A673 (cell line): ENCODE results near the gene NCAPG. TPM values are rescaled to one million over a fixed set of nuclear protein-coding genes. Genes with fewer than 3 reads are reported as not detected.
A peak's percentile ranks its signal among the peaks of the same experiment; 100 is the strongest.

Experiments used
- BruUV-seq: library from RNA; stranded (reverse); fragments of 400-500 nt; replicated peaks from 2 replicates; lab custom pipeline; 2021; lab: Mats Ljungman, UMichigan
- CTCF ChIA-PET: fragments of 300-600 bp; sonication (Branson Sonifier 250); formaldehyde crosslinking; loops from one replicate; lab custom pipeline; 2022; ENCODE audit warnings: antibody characterized with exemption; lab: Charles Lee
- POLR2A ChIA-PET: fragments of 300-600 bp; sonication (Branson Sonifier 250); formaldehyde crosslinking; loops from one replicate; lab custom pipeline; 2022; ENCODE audit warnings: antibody characterized with exemption; ENCODE audit not compliant: low non-redundant PET; lab: Charles Lee
- DNase-seq: peaks from one replicate; pipeline ENCODE4 v3.0.0-alpha.2; 2015; ENCODE audit warnings: low spot score
- H3K27ac ChIP-seq: fragments of 200-600 bp; sonication (generic); 2 replicates; pipeline ENCODE4 v1.5.1; 2016; ENCODE audit warnings: mixed run types, low read depth, mild to moderate bottlenecking, mixed read lengths, antibody characterized with exemption, low read length; ENCODE audit not compliant: poor library complexity, severe bottlenecking
- H3K27me3 ChIP-seq: fragments of 200-600 bp; sonication (generic); replicated peaks from 2 replicates; pipeline ENCODE4 v1.6.1; 2017; ENCODE audit warnings: mixed run types, low read depth, mild to moderate bottlenecking, mixed read lengths, antibody characterized with exemption, low read length; ENCODE audit not compliant: insufficient read depth, poor library complexity
- H3K36me3 ChIP-seq: fragments of 200-600 bp; sonication (generic); 2 replicates; pipeline ENCODE4 v1.6.1; 2016; ENCODE audit warnings: mixed run types, mild to moderate bottlenecking, mixed read lengths, antibody characterized with exemption, low read length; ENCODE audit not compliant: insufficient read depth, poor library complexity, severe bottlenecking
- H3K4me1 ChIP-seq: fragments of 200-600 bp; sonication (generic); 2 replicates; pipeline ENCODE4 v1.6.1; 2017; ENCODE audit warnings: mixed run types, mild to moderate bottlenecking, mixed read lengths, antibody characterized with exemption, low read length; ENCODE audit not compliant: insufficient read depth, poor library complexity, severe bottlenecking
- H3K4me3 ChIP-seq: fragments of 200-600 bp; sonication (generic); 2 replicates; pipeline ENCODE4 v1.5.1; 2016; ENCODE audit warnings: low read depth, mixed run types, mild to moderate bottlenecking, mixed read lengths, low read length; ENCODE audit not compliant: poor library complexity, severe bottlenecking
- H3K9me3 ChIP-seq: fragments of 200-600 bp; sonication (generic); 2 replicates; pipeline ENCODE4 v1.6.1; 2016; ENCODE audit warnings: mixed run types, low read depth, mild to moderate bottlenecking, mixed read lengths, antibody characterized with exemption, low read length; ENCODE audit not compliant: poor library complexity, severe bottlenecking
- EZH2 ChIP-seq: fragments of 200-600 bp; sonication (generic); IDR thresholded peaks from 2 replicates; pipeline ENCODE4 v1.6.1; 2017; ENCODE audit warnings: borderline replicate concordance, low read depth, mild to moderate bottlenecking, mixed read lengths, antibody characterized with exemption, low read length; ENCODE audit not compliant: poor library complexity, severe bottlenecking
- intact Hi-C: fragments of 100-400 bp; cut with micrococcal nuclease; formaldehyde crosslinking; loops from one replicate; pipeline ENCODE4 v1.10.0; 2022; ENCODE audit not compliant: unreplicated experiment
- total RNA-seq: library from RNA; stranded (reverse); gene quantifications from 2 replicates; pipeline ENCODE4 v1.2.3, GENCODE V29; 2021
- TF ChIP-seq, protein P1 (sequence below): fragments of 300-800, 200-600 bp; sonication (generic); conservative IDR thresholded peaks from 2 replicates; pipeline ENCODE4 v1.5.1; 2017; ENCODE audit warnings: low read depth, mild to moderate bottlenecking, antibody characterized with exemption, low read length, moderate library complexity, mixed read lengths

The NCAPG gene
- total RNA-seq, 1 experiment from 2014 or later, result 105 TPM

DNA sequence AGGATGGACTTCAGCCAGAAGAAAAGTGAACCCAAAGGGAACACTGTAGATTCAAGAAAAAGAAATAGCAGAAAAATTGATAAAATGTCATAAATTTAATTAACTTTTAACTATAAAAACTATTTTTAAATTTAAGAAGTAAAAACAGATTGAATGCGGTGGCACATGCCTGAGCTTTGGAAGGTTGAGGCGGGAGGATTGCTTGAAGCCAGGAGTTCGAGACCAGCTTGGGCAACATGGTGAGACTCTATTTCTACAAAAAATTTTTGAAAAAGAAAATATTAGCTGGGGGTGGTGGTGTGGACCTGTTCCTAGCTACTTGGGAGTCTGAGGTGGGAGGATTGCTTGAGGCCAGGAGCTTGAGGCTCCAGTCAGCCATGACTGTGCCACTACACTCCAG, 32.3 kb upstream of the NCAPG start:
- POLR2A ChIA-PET, result no interaction called here
- CTCF ChIA-PET, result no interaction called here
- Histone ChIP-seq H3K9me3 (no peaks in the 10 kb centered on the region), H3K4me1 (peaks cover 14% of the 10 kb centered on the region), H3K36me3 (no peaks in the 10 kb centered on the region), H3K27ac (no peak overlapping the region), H3K27me3 (peaks cover 24% of the 10 kb centered on the region), H3K4me3 (no peak overlapping the region)
- intact Hi-C loops, result no loop called here
- BruUV-seq, result no TSS peak
- TF ChIP-seq EZH2, result no peak
- TF ChIP-seq, protein P1, sequence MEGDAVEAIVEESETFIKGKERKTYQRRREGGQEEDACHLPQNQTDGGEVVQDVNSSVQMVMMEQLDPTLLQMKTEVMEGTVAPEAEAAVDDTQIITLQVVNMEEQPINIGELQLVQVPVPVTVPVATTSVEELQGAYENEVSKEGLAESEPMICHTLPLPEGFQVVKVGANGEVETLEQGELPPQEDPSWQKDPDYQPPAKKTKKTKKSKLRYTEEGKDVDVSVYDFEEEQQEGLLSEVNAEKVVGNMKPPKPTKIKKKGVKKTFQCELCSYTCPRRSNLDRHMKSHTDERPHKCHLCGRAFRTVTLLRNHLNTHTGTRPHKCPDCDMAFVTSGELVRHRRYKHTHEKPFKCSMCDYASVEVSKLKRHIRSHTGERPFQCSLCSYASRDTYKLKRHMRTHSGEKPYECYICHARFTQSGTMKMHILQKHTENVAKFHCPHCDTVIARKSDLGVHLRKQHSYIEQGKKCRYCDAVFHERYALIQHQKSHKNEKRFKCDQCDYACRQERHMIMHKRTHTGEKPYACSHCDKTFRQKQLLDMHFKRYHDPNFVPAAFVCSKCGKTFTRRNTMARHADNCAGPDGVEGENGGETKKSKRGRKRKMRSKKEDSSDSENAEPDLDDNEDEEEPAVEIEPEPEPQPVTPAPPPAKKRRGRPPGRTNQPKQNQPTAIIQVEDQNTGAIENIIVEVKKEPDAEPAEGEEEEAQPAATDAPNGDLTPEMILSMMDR, result no peak
- no peak for DNase-seq

DNA sequence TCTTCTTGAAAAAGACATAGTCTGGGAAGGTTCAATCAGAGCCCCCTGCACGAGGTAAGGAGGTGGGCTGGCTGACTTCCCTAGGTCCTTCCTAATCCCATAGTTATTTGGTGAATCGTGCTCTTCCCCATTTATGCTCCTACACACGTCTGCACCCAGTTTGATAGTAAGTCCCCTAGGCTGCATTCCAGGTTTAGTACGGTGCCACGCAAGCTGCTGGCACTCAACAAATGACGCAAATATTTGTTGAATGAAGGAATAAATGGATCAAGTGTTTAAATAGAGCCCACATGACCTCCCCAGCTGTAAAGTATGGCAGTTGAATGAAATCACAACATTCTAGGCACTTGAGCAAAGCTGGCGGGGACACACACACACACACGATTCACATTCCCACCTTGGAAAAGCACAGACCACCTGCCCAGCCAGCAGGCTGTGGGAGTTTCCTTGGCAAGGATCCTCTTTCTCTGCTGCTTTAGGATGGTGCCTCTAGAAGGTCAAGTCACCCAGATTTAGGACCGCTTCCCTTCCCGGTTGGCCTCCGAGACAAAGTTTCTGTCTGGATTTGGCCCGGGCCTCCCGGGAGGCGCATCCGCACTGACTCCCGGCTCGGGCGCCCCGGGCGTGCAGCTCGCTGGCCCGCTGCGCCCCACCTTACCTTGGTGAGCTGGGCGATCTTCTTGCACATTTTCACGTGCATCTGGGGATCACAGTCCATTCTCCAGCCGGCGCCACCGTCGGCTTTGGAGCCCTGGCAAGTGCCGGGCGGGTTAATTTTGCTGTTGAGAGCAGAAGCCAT, 30.1 kb upstream of the NCAPG start:
- no TSS peak for BruUV-seq
- intact Hi-C loops, result no loop called here
- H3K9me3 ChIP-seq, result no peaks in the 10 kb centered on the region
- H3K27ac ChIP-seq, result no peak overlapping the region
- ChIA-PET POLR2A (no interaction called here), CTCF (no interaction called here)
- peaks cover 14% of the 10 kb centered on the region for H3K4me1 ChIP-seq
- TF ChIP-seq EZH2, result no peak
- TF ChIP-seq, protein P1, result no peak
- H3K27me3 ChIP-seq, result peaks cover 24% of the 10 kb centered on the region
- DNase-seq, result peak; percentile 23
- H3K36me3 ChIP-seq, result no peaks in the 10 kb centered on the region
- peak overlapping the region; percentile 42 for H3K4me3 ChIP-seq

DNA sequence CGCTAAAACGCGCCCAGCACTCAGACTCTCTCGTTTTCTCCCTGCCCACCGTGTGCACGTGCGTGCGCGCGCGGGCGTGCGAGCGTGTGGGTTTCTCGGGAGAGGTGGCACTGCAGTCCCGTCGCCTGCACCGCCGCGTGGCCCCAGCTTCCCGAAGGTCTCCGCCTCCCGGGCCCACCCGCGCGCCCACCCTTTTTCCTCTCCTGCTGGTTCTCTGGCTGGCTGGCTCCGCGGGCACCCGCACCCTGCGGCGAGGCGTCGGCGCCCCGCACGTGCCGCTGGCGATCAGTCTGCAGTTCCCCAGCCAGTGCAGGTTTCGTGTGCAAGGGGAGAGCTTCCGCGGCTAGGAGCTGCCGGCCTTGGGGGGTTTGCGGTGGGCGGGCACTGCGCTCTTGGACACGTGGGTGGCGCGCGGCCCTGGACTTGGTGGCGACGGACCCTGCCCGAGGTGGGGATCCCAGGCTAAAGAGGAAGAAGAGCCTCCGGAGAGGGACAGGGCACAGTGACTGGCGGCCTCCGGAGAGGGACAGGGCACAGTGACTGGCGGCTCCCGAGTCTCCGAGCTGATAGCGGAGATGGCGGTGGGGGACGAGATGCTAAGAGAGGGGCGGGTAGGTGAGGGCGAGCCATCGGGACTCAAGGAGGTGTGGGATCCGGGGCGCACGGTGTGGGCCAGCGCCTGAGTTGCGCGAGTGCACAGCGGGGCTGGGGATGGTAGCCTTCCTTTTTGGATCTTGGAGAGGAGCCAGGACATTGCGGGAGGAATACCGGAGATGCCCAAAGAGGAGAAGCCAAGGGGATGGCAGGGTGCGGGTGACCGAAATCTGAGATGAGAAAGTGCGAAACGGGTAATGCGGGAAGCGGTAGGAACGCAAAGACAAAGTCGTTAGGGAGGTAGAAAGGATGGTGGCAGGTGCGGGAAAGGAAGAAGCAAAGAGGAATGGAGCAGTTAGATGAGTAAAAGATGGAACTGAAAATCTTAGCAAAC, 29.2 kb upstream of the NCAPG start, which contains the start of gene FAM184B:
FAM184B (minus strand) TSS at position 322 of the 988 bp plus-strand sequence. CDS start 322 bp downstream, outside the sequence.
- no peaks in the 10 kb centered on the region for H3K36me3 ChIP-seq
- intact Hi-C loops, result no loop called here
- H3K27ac ChIP-seq, result no peak within 1 kb of the TSS
- peaks cover 14% of the 10 kb centered on the region for H3K4me1 ChIP-seq
- BruUV-seq, result no TSS peak
- peaks cover 24% of the 10 kb centered on the region for H3K27me3 ChIP-seq
- TF ChIP-seq, protein P1, result no peak
- no peak for TF ChIP-seq EZH2
- no peaks in the 10 kb centered on the region for H3K9me3 ChIP-seq
- POLR2A ChIA-PET, result no interaction called here
- DNase-seq, result peak; percentile 59
- CTCF ChIA-PET, result no interaction called here
- peak within 1 kb of the TSS; percentile 42 for H3K4me3 ChIP-seq
